ENCODE data around the gene TEKT2.

TEKT2 gene

GRCh38 chr1:36133484-36133883 lies 49.6 kb downstream of the TEKT2 start:
- DNase-seq, result no peak

GRCh38 chr1:36134031-36134430 lies 50.1 kb downstream of the TEKT2 start:
- DNase-seq, result no peak

- DNase-seq, result peak; percentile 27
Observed at GRCh38 chr1:36134505-36135329, 50.8 kb downstream of the TEKT2 start.

GRCh38 chr1:36135330-36135667 lies 51.4 kb downstream of the TEKT2 start:
- no peak for DNase-seq

- DNase-seq, result no peak
Observed at GRCh38 chr1:36135796-36136195, 51.9 kb downstream of the TEKT2 start.

- DNase-seq, result no peak
Observed at GRCh38 chr1:36136535-36136934, 52.6 kb downstream of the TEKT2 start.

GRCh38 chr1:36137226-36137625 lies 53.3 kb downstream of the TEKT2 start:
- no peak for DNase-seq

GRCh38 chr1:36137776-36138175 lies 53.9 kb downstream of the TEKT2 start:
- DNase-seq, result no peak
